Smooth muscle cell of the brain vasculature (primary cell): ENCODE data around the gene BPIFA1.

Experiments
- DNase-seq: peaks from one replicate; pipeline ENCODE4 v3.0.0-alpha.2; 2012; ENCODE audit warnings: low read depth, low spot score

Gene BPIFA1

DNA sequence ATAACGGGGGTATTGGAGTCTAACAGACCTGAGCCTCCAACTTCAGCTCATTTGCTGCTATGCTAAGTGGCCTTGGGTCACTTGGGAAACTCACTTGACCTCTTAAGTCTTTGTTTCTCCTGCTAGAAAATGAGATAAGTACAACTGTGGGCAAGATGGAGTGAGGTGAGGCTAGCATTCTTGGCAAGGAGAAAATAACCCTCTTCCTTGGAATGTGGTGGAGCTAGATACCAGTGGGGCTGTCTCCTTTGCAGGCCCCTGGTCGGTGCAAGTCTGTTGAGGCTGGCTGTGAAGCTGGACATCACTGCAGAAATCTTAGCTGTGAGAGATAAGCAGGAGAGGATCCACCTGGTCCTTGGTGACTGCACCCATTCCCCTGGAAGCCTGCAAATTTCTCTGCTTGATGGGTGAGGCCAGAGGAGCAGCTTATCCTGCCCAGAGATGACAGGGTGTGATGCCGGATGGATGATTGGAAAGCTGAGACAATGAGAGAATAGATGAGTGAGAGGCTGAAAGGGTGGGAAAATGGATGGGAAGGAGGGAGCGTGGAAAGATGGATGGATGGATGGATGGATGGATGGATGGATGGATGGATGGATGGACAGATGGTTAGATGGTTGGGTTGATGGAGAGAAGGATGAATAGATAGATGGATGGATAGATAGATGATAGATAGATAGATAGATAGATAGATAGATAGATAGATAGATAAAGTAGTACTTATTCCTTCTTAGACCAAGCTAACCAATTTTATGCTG lies 4.4 kb downstream of the BPIFA1 start:
- DNase-seq: no peak

GRCh38 chr20:33240923-33241322 lies 5.1 kb downstream of the BPIFA1 start:
- DNase-seq: no peak

GRCh38 chr20:33242319-33243100 lies 6.7 kb downstream of the BPIFA1 start:
- DNase-seq: no peak

GRCh38 chr20:33246077-33246476 lies 10.3 kb downstream of the BPIFA1 start:
- no peak for DNase-seq

DNA sequence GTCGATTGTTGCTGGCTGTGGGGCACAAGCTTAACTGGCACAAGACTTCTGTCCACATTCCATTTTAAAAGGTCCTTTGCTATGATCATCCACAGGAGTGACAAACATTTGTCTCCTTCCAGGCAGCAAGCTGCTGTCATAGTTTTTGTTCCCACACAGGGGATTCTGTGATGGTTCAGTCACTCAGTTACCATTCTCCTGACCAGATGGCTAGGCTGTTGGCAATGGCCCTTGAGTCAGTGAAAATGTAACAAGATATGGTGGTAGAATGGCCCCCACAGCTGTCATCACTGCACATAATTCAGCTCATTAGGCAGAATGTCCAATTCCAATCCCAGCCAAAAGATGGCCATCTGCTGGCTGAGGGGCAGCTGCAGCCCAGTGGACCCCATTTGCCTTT lies 13.7 kb downstream of the BPIFA1 start:
- no peak for DNase-seq

DNA sequence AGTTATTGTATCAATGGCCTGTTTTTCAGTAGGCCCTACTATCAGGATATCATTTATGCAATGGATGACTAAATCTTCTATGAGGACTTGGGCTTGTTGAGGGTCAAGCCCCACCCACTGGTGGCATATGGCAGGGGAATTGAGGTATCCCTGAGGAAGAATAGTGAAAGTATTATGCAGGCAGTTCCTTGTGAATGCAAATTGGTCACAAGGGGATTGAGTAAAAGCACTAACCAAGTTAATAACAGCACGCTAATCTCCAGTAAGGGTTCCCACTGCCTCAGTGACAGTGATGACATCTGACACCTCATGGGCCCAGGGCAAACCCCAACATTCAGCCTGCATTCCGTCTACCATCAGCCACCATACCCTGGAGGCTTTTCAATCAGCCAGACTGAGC lies 14.9 kb downstream of the BPIFA1 start:
- no peak for DNase-seq

GRCh38 chr20:33251496-33251895 lies 15.7 kb downstream of the BPIFA1 start:
- DNase-seq: no peak

DNA sequence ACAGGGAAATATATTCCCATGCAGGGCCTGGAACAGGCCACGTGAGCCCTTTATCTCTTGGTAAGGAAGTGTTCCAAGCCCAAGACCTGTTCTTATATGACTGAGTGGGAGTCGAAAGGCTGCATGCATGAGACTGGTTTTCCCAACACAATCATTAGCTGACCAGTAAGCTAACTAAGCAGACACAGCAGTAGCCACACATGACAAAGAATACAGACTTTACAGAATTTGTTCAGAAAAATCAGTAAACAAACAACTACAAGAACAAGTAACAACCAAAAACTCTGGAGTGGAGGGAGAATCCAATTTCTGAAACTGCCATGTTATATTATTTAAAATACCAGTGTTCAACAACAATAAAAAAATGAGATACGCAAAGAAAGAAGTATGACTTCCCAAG lies 16.7 kb downstream of the BPIFA1 start:
- no peak for DNase-seq

DNA sequence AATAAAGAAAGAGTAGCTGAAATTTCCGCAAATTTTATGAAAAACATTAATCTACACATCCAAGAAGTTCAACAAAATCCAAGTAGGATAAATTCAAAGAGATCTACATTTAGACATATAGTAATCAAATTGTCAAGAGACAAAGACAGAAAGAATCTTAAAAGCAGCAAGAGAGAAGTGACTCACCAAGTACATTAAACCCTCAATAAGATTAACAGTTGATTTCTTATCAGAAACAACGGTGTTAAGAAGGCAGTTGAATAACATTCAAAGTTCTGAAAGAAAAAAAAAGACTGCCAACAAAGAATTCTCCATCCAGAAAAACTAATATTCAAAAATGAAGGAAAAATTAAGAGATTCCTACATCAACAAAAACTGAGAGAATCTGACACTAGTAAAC lies 19.2 kb downstream of the BPIFA1 start:
- DNase-seq: no peak

DNA sequence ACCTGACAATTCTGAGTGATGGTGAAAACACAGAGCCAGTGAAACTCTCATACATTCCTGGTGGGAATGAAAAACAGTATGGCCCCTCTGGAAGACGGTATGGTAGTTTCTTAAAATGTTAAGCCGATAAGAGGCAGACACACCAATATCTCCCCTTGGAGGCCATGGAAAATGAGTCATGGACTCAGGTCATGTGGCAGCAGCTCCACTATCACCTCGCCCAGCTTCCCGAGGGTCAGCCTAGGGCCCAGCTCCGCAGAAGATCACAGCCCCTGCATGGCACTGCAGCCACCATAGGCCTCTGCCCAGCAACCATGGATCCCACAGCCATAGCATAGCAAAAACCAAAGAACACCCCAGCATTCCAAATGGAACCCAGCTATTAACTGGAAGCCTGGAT lies 21.4 kb downstream of the BPIFA1 start:
- DNase-seq: no peak

DNA sequence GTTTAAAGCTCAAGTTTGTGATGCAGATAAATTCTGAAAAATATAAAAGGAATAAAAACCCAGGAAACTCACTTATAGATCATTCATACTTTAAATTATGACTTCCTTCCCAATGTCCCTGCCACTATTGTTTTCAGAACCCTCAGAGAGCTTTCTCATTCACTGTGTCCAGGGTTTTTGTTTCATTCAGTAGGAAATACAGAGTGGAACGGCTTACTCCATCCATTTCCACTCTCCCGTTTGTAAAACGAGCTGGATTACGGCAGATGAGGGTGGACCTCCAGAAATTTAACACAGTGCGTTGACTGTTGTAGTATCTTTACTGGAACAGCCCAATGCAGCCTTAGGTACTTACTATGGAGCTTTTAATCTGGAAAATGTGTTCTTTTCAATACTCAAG lies 23.6 kb downstream of the BPIFA1 start:
- no peak for DNase-seq

DNA sequence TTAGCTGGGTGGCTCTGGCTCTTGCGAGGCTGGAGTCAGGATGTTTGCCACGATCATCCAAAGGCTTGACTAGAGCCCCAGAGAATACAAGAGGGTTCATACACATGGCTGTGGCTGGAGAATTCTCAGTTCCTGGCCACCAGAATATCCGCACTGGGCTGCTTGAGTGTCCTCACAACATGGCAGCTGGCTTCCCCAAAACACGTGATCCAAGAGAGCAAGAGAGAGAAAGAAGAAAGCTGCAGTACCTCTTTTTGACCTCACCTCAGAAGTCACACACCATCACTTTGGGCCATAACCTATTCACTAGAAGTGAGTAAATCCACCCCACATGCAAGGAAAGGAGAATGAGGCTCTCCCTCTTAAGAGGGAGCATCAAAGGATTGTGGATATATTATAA lies 25.7 kb downstream of the BPIFA1 start:
- no peak for DNase-seq

- peak; percentile 1 for DNase-seq
Observed at GRCh38 chr20:33262658-33263065, 26.9 kb downstream of the BPIFA1 start.

- DNase-seq: no peak
Observed at GRCh38 chr20:33263784-33264183, 28.0 kb downstream of the BPIFA1 start.

DNA sequence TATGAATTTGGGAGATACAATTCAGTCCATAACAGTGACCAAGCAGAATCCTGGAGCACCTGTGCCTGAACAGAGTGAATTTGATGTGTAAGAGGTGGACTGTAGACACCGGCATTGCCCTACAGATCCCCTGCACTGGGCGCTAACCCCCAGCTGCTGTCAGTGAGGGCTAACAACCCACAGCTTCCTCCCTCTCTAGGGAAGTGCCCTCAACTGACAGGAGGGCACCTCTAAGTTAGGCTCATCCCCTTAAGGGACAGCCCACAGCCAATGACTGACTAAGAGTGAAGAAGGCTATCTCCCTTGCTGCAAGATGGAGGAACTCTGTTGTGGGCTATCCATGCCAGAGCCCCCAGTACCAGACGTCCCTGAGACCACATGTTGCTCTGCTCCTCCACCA lies 31.9 kb downstream of the BPIFA1 start:
- no peak for DNase-seq

- DNase-seq: no peak
Observed at GRCh38 chr20:33272155-33272873, 36.5 kb downstream of the BPIFA1 start.

- no peak for DNase-seq
Observed at GRCh38 chr20:33273117-33273851, 37.5 kb downstream of the BPIFA1 start.

- no peak for DNase-seq
Observed at GRCh38 chr20:33275215-33275614, 39.4 kb downstream of the BPIFA1 start.

GRCh38 chr20:33275871-33276270 lies 40.1 kb downstream of the BPIFA1 start:
- no peak for DNase-seq

DNA sequence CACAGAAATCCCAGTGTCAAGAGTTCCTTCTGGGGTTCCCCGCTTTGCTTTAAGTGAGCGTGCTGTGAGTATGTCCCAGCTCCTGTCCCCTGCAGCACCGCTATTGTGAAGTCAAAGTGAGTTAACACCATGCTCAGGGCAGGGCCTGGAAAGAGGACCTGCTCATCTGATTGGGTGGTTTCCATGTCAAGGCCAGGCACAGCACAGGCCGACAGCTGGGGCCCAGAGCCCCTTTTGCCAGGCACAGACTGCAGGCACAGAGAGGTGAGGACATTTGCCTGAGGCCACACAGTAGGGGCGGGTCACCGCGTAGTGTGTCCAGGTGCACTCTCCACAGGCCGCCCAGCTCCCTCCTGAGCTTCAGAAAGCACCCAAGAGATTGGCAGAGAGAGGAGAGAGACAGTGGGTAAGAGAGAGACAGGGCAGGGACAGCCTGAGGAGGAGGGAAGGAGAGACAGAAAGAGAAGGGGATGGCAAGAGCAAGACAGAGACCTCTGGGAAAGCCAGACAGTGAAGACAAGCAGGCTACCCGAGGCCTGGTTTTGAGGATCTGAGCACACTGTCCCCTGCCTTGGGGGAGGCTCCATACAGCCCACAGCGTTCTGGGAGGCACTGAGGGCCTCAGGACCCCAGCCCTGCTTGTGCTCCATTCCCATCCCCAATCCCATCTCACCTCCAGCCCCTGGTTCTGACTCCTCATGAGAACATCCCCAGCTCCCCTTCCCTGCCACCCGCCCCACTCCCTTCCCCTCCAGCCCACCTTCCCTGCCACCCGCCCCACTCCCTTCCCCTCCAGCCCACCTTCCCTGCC lies 40.7 kb downstream of the BPIFA1 start:
- no peak for DNase-seq
